Measurements from ENCODE around the gene MIDN.
A peak's percentile ranks its signal among the peaks of the same experiment; 100 is the strongest.

DNA sequence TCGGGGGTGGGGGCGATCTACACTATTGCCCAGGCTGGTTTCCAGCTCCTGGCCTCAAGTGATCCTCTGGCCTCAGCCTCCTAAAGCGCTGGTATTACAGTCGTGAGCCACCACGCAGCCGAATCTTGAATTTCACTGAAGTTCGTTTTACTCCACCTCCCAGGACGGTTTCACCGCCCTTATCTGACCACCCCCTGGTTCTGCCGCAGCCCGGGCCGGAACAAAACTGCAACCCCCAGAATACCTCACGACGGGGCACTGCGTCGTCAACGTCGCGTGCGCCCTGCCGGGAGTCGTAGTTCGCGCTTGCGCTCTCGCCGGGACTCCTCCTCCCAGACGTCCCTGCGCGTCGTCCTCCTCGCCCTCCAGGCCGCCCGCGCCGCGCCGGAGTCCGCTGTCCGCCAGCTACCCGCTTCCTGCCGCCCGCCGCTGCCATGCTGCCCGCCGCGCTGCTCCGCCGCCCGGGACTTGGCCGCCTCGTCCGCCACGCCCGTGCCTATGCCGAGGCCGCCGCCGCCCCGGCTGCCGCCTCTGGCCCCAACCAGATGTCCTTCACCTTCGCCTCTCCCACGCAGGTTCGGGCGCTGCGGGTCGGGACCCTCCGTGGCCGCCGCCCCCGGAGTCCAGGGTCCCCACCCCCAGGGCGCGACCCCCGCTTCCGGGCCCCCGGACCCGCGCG is 6.8 kb upstream of the MIDN start, which contains the start of gene ATP5F1D:
- TF ChIP-seq POLR2A (IDR thresholded peaks at IDR 0.05; ENCODE audit: low read depth, low read length) = peak; percentile 48; the same call in 1 of the 2 replicates
- TF ChIP-seq POLR2AphosphoS5 (IDR thresholded peaks at IDR 0.05; ENCODE audit: low read depth, low read length) = no peak
- no peak for TF ChIP-seq TAF1 (IDR thresholded peaks at IDR 0.05; ENCODE audit: borderline replicate concordance, low read depth, low read length)

Measured in GM12892 (cell line).